RWPE2 (cell line): Measurements from ENCODE around the gene KNDC1.

Experiments
- ATAC-seq: fragments of 200-7000 bp; cut with Tn5 transposase; 3 replicates; pipeline ENCODE4 v1.9.1; 2021; ENCODE audit warnings: low read depth
- DNase-seq: peaks from one replicate; pipeline ENCODE4 v3.0.0-alpha.2; 2020; ENCODE audit warnings: low spot score
- H3K27ac ChIP-seq: fragments of 450-650 bp; 2 replicates; pipeline ENCODE4 v1.5.1; 2017; ENCODE audit warnings: mild to moderate bottlenecking; ENCODE audit not compliant: poor library complexity, severe bottlenecking
- H3K27me3 ChIP-seq: fragments of 250-450 bp; sonication (Bioruptor Pico); 2 replicates; pipeline ENCODE4 v1.5.1; 2021; ENCODE audit warnings: mild to moderate bottlenecking, moderate library complexity; ENCODE audit not compliant: insufficient read depth, poor library complexity, severe bottlenecking
- H3K36me3 ChIP-seq: fragments of 250-450 bp; sonication (Bioruptor Pico); 2 replicates; pipeline ENCODE4 v1.5.1; 2020; ENCODE audit warnings: low read depth, mild to moderate bottlenecking, moderate library complexity
- H3K4me1 ChIP-seq: fragments of 250-450 bp; sonication (Bioruptor Pico); 2 replicates; pipeline ENCODE4 v1.5.1; 2021; ENCODE audit warnings: mild to moderate bottlenecking, moderate library complexity; ENCODE audit not compliant: insufficient read depth, poor library complexity, severe bottlenecking
- H3K4me3 ChIP-seq: fragments of 250-450 bp; sonication (Bioruptor Pico); 2 replicates; pipeline ENCODE4 v1.5.1; 2021; ENCODE audit warnings: mild to moderate bottlenecking, moderate library complexity; ENCODE audit not compliant: severe bottlenecking
- H3K9me3 ChIP-seq: fragments of 250-450 bp; sonication (Bioruptor Pico); 2 replicates; pipeline ENCODE4 v1.5.1; 2021; ENCODE audit warnings: mild to moderate bottlenecking, moderate library complexity; ENCODE audit not compliant: severe bottlenecking
- CTCF ChIP-seq: fragments of 450-650 bp; IDR thresholded peaks from one replicate; pipeline ENCODE4 v1.5.1; 2017; ENCODE audit warnings: mild to moderate bottlenecking, moderate library complexity; ENCODE audit not compliant: poor library complexity, severe bottlenecking

Gene KNDC1

GRCh38 chr10:133176546-133176945 is 16.5 kb downstream of the KNDC1 start:
- ATAC-seq (no peak), DNase-seq (no peak)
- Histone ChIP-seq H3K27me3 (no peaks in the 10 kb centered on the region), H3K36me3 (no peaks in the 10 kb centered on the region), H3K4me1 (no peaks in the 10 kb centered on the region), H3K4me3 (no peak overlapping the region), H3K27ac (no peak overlapping the region), H3K9me3 (no peaks in the 10 kb centered on the region)
- TF ChIP-seq CTCF, result no peak

DNA sequence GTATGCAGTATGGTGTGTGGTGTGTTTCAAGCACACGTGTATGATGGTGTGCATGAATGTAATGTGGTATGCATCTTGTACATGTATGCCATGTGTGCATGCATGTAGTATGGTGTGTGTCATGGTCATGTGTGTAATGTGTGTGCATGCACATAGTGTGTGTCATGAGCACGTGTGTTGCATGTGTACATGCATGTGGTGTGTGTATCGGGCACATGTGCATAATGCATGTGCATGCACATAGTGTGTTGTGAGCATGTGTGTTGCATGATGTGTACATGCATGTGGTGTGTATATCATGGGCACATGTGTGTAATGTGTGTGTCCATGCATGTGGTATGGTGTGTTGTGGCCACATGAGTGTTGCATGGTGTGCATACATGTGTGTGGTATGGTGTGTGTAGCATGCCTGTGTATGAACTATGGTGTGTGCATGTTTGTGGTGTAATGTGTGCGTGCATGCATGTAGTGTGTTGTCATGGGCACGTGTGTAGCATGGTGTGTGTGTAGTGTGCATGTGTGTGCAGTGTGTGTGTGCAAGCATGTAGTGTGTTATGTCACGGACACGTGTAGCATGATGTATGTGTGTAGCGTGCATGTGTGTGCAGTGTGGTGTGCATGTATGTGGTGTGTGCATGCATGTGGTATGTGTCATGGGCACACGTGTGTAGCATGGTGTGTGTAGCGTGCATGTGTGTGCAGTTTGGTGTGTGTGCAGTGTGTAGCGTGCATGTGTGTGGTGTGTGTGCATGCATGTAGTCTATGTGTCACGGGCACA is 17.6 kb downstream of the KNDC1 start:
- Histone ChIP-seq H3K4me1 (no peaks in the 10 kb centered on the region), H3K27me3 (no peaks in the 10 kb centered on the region), H3K9me3 (no peaks in the 10 kb centered on the region), H3K27ac (no peak overlapping the region), H3K36me3 (no peaks in the 10 kb centered on the region), H3K4me3 (no peak overlapping the region)
- ATAC-seq, result no peak
- no peak for TF ChIP-seq CTCF
- no peak for DNase-seq

GRCh38 chr10:133178357-133179127 is 18.5 kb downstream of the KNDC1 start:
- H3K4me1 ChIP-seq, result no peaks in the 10 kb centered on the region
- no peak overlapping the region for H3K27ac ChIP-seq
- H3K9me3 ChIP-seq, result no peaks in the 10 kb centered on the region
- DNase-seq, result no peak
- no peak for ATAC-seq
- no peak for TF ChIP-seq CTCF
- no peaks in the 10 kb centered on the region for H3K27me3 ChIP-seq
- H3K4me3 ChIP-seq, result no peak overlapping the region
- H3K36me3 ChIP-seq, result no peaks in the 10 kb centered on the region

- no peaks in the 10 kb centered on the region for H3K36me3 ChIP-seq
- no peak for TF ChIP-seq CTCF
- no peaks in the 10 kb centered on the region for H3K9me3 ChIP-seq
- DNase-seq, result no peak
- ATAC-seq, result no peak
- H3K4me3 ChIP-seq, result no peak overlapping the region
- no peaks in the 10 kb centered on the region for H3K27me3 ChIP-seq
- H3K4me1 ChIP-seq, result no peaks in the 10 kb centered on the region
- no peak overlapping the region for H3K27ac ChIP-seq
These were observed 19.1 kb downstream of the KNDC1 start for GRCh38 chr10:133179128-133179520.

DNA sequence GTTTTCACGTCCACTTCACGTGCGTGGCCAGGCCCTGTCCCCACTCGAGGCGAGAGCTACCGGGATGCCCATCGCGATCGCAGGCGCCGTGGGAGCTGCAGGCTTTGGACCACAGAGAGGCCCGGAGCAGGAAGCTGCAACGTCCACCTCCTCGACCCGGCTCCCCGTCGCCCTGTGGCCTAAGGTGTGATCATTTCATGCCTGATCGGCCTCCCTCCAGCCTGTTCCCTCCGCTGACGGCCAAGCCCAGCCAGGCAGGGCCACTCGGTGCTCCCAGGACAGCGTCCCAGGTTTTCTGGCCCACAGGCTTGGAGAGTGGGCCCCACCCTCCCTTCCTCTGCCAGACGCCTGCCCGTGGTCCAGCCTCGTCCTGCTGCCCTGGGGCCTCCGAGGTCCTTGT is 19.6 kb downstream of the KNDC1 start:
- Histone ChIP-seq H3K4me3 (no peak overlapping the region), H3K36me3 (no peaks in the 10 kb centered on the region), H3K27ac (no peak overlapping the region), H3K27me3 (no peaks in the 10 kb centered on the region), H3K9me3 (no peaks in the 10 kb centered on the region), H3K4me1 (no peaks in the 10 kb centered on the region)
- no peak for ATAC-seq
- TF ChIP-seq CTCF, result no peak
- DNase-seq, result no peak
